NCI-H345 treated with DMSO at 0.1 percent for 48 hours (cell line): ENCODE measurements around the gene FAM83C.

Experiments
- DNase-seq: peaks from one replicate; lab custom pipeline; 2025; ENCODE audit not compliant: unreplicated experiment; lab: John Stamatoyannopoulos, UW

Gene FAM83C

DNA sequence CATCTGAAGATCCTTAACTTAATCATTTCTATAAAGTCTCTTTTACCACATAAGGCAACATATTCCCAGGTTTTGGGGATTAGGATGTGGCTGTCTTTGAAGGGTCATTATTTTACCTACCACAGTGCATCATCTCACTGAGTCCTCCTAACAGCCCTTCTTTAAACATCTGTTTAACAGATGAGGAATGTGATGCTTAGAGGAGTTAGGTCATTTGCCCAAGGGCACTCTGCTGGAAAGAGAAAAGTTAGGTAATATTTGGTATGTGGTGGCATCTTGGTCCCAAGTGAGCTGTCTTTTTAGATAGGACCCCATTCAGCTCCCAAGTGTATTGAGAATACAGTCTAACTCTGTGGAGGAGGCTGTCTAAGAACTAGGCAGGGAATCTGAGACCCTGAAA is 54.7 kb downstream of the FAM83C start:
- DNase-seq: no peak

- no peak for DNase-seq
These were observed 56.3 kb downstream of the FAM83C start for GRCh38 chr20:35235881-35236280.
